Smooth muscle cell (in vitro differentiated cells): Measurements from ENCODE around the gene EDN1. TPM values are rescaled to one million over a fixed set of nuclear protein-coding genes. Genes with fewer than 3 reads are reported as not detected.

ENCODE experiments used
- DNase-seq: peaks from one replicate; lab custom pipeline; 2025; ENCODE audit not compliant: unreplicated experiment; lab: John Stamatoyannopoulos, UW
- H2AFZ ChIP-seq: fragments of 200-600 bp; sonication (generic); 2 replicates; pipeline ENCODE4 v1.6.0; 2016; ENCODE audit warnings: antibody characterized with exemption, low read depth, mild to moderate bottlenecking
- H3F3A ChIP-seq: fragments of 200-600 bp; sonication (generic); 2 replicates; pipeline ENCODE4 v1.6.0; 2017; ENCODE audit warnings: antibody characterized with exemption, low read depth
- H3K27ac ChIP-seq: fragments of 200-600 bp; sonication (generic); 2 replicates; pipeline ENCODE4 v1.5.1; 2016; ENCODE audit warnings: low read depth, mild to moderate bottlenecking
- H3K27me3 ChIP-seq: fragments of 200-600 bp; sonication (generic); 2 replicates; pipeline ENCODE4 v1.6.1; 2016; ENCODE audit warnings: low read depth, mild to moderate bottlenecking
- H3K36me3 ChIP-seq: fragments of 200-600 bp; sonication (generic); 2 replicates; pipeline ENCODE4 v1.5.1; 2016; ENCODE audit warnings: low read depth
- H3K4me1 ChIP-seq: fragments of 200-600 bp; sonication (generic); 2 replicates; pipeline ENCODE4 v1.5.1; 2016; ENCODE audit warnings: low read depth
- H3K4me2 ChIP-seq: fragments of 200-600 bp; sonication (generic); 2 replicates; pipeline ENCODE4 v1.6.0; 2016; ENCODE audit warnings: mild to moderate bottlenecking
- H3K4me3 ChIP-seq: fragments of 200-600 bp; sonication (generic); 2 replicates; pipeline ENCODE4 v1.5.1; 2016; ENCODE audit warnings: mild to moderate bottlenecking
- H3K79me2 ChIP-seq: fragments of 200-600 bp; sonication (generic); 2 replicates; pipeline ENCODE4 v1.6.0; 2016; ENCODE audit warnings: low read depth, mild to moderate bottlenecking
- H3K9ac ChIP-seq: fragments of 200-600 bp; sonication (generic); 2 replicates; pipeline ENCODE4 v1.6.0; 2016; ENCODE audit warnings: low read depth
- H3K9me3 ChIP-seq: fragments of 200-600 bp; sonication (generic); replicated peaks from 2 replicates; pipeline ENCODE4 v1.5.1; 2016; ENCODE audit warnings: low read depth
- H4K20me1 ChIP-seq: fragments of 200-600 bp; sonication (generic); 2 replicates; pipeline ENCODE4 v1.6.0; 2016; ENCODE audit warnings: low read depth
- CTCF ChIP-seq: fragments of 200-600 bp; sonication (generic); IDR thresholded peaks from 2 replicates; pipeline ENCODE4 v1.5.1; 2017; ENCODE audit warnings: borderline replicate concordance, mild to moderate bottlenecking, antibody characterized with exemption; ENCODE audit not compliant: insufficient read depth, poor library complexity, severe bottlenecking
- WGBS: methylation state at CpG from one replicate; pipeline ENCODE4 v1.1.7; 2016; ENCODE audit warnings: low lambda C conversion rate; 5-methylcytosine and 5-hydroxymethylcytosine counted together
- polyA plus RNA-seq: library from polyadenylated mRNA; unstranded; fragments of >200 nt; fragmentation: Nextera tagmentation; extraction: Ambion mirVana; gene quantifications from 2 replicates; pipeline ENCODE4 v1.2.1, GENCODE V29; 2016
- total RNA-seq: library from RNA; depleted of rRNA; stranded (reverse); fragments of >200 nt; gene quantifications from 2 replicates; pipeline ENCODE4 v1.2.3, GENCODE V29; 2014

The EDN1 gene
- total and polyA plus RNA-seq, 2 experiments from 2014 or later, result 8.2 to 20.0 TPM

GRCh38 chr6:12291839-12292604 is 1.9 kb downstream of the EDN1 start:
- Histone ChIP-seq H3K4me1 (peaks cover 22% of the 10 kb centered on the region), H3F3A (no peaks in the 10 kb centered on the region), H3K4me2 (peak overlapping the region; percentile 88), H3K9me3 (no peaks in the 10 kb centered on the region), H3K27ac (no peak overlapping the region), H3K36me3 (no peaks in the 10 kb centered on the region), H3K4me3 (peak overlapping the region; percentile 66), H3K27me3 (peaks cover 7% of the 10 kb centered on the region), H3K9ac (no peak overlapping the region), H4K20me1 (no peaks in the 10 kb centered on the region), H2AFZ (peak overlapping the region; percentile 18), H3K79me2 (no peaks in the 10 kb centered on the region)
- TF ChIP-seq CTCF, result peak; percentile 23
- DNase-seq, result no peak
- WGBS, result 25% methylated on average over 15 of the region's 15 CpGs

DNA sequence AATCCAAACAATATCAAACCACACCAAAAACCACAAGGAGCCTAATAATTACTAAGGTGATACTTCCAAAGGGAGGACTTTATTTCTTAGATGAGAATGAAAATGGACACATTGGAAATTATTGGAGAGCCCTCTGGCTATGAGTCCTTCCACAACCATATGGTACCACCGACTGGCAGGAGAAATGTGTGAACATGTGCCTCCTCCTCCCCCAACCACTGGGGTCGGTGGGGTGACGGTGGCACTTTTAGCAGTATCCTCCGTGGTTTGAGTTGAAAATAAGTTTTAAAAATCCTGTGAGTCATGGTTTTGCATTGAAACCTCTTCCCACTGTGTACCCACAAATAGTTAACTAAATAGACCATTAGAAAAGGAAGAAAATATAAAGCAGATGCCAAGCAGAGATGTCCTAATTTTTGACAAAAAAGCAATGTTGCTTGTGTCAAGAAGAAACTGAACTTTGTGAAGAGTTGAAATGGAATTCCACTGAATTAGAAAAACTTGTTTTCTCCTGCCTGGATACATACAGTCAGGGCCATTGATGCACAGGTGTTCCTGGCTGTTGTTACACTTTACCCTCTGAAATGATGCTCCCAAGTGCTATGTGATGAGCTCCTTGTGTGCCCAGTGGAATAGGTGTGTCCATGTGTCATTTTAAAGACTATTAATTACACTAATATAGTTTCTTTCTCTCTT is 3.2 kb downstream of the EDN1 start:
- H3F3A ChIP-seq, result no peaks in the 10 kb centered on the region
- no peaks in the 10 kb centered on the region for H3K36me3 ChIP-seq
- no peak for TF ChIP-seq CTCF
- WGBS, result 62% methylated on average over 4 of the region's 4 CpGs
- H2AFZ ChIP-seq, result no peak overlapping the region
- H4K20me1 ChIP-seq, result no peaks in the 10 kb centered on the region
- H3K27ac ChIP-seq, result no peak overlapping the region
- no peaks in the 10 kb centered on the region for H3K9me3 ChIP-seq
- H3K4me1 ChIP-seq, result peaks cover 22% of the 10 kb centered on the region
- H3K79me2 ChIP-seq, result no peaks in the 10 kb centered on the region
- H3K27me3 ChIP-seq, result peaks cover 7% of the 10 kb centered on the region
- no peak for DNase-seq
- no peak overlapping the region for H3K4me2 ChIP-seq
- no peak overlapping the region for H3K4me3 ChIP-seq
- no peak overlapping the region for H3K9ac ChIP-seq

DNA sequence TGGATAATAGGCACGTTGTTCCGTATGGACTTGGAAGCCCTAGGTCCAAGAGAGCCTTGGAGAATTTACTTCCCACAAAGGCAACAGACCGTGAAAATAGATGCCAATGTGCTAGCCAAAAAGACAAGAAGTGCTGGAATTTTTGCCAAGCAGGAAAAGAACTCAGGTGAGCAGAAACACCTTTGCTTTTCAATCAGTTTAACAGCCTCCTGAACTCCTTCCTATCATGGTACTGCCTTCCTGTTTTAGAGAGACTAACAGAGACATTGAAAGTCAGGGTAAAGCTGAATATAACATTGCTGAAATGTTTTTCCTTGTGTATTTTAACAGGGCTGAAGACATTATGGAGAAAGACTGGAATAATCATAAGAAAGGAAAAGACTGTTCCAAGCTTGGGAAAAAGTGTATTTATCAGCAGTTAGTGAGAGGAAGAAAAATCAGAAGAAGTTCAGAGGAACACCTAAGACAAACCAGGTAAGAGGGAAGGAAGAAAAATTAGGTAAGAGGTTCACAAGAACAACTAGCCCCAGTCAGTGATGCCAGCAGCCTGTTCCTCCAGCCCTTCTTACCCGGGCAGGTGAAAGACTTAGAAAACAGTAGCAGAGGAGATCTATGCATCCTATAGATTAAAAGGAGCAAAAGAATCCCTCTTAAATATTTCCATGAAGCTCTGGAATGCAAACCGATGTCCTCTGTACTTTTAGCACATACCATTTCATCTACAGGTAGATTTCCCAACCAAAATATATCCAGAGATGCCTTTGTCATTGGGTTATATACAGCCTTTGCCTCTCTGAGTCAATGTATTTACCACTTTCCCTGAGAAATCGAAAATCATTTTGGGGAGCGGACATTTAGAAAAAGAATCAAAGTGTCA is 4.0 kb downstream of the EDN1 start:
- no peak overlapping the region for H3K27ac ChIP-seq
- WGBS, result 90% methylated on average over 7 of the region's 7 CpGs
- H3K27me3 ChIP-seq, result peaks cover 7% of the 10 kb centered on the region
- H3K9me3 ChIP-seq, result no peaks in the 10 kb centered on the region
- no peak for TF ChIP-seq CTCF
- DNase-seq, result no peak
- no peak overlapping the region for H3K9ac ChIP-seq
- no peak overlapping the region for H3K4me2 ChIP-seq
- peaks cover 22% of the 10 kb centered on the region for H3K4me1 ChIP-seq
- no peaks in the 10 kb centered on the region for H3K79me2 ChIP-seq
- no peak overlapping the region for H3K4me3 ChIP-seq
- H4K20me1 ChIP-seq, result no peaks in the 10 kb centered on the region
- H3K36me3 ChIP-seq, result no peaks in the 10 kb centered on the region
- no peak overlapping the region for H2AFZ ChIP-seq
- H3F3A ChIP-seq, result no peaks in the 10 kb centered on the region
